Right ventricle myocardium inferior (tissue), 1 donor: Measurements from ENCODE around the gene STARD3. TPM values are rescaled to one million over a fixed set of nuclear protein-coding genes. Genes with fewer than 3 reads are reported as not detected.
A peak's percentile ranks its signal among the peaks of the same experiment; 100 is the strongest.

Experiments
- ATAC-seq: fragments of 200-7000 bp; cut with Tn5 transposase; one replicate; pipeline ENCODE4 v1.9.1; 2020; ENCODE audit warnings: mild to moderate bottlenecking, moderate library complexity
- DNase-seq: peaks from one replicate; pipeline ENCODE4 v3.0.0; 2021; ENCODE audit errors: missing footprints
- intact Hi-C: fragments of 100-400 bp; cut with DNase I; formaldehyde crosslinking; loops from one replicate; pipeline ENCODE4 v1.11.0; 2022
- total RNA-seq: library from RNA; stranded (reverse); fragmentation: NEBNext Ultra II Directional; extraction: Animal tissue kit (Norgen Biotek cat#: 25700); gene quantifications from one replicate; pipeline ENCODE4 v1.2.1, GENCODE V29; 2021
- donor health status: DM: no; HTN: yes; CAD: no; lungs with severe emphysema.

The STARD3 gene
- total RNA-seq, 1 donor from 2014 or later, result 21.4 TPM

DNA sequence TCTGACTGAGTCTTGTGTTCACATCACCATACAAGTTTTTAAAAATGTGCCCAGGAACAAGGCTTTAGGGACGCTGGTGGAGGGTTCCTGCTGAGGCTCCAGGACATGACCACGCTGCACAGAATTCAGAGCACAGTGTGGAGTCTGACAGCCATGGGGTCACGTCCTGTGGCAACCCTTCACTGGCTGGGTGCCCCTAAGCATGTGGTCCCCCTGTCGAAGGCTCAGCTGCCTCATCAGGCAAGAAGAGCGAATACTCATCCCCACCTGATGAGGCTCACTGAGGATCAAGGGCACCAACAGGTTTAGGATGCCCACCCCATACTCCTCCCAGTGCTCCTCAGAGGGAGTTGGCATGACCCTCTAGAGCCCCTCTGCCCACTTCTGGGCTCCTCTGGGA, 37.2 kb downstream of the STARD3 start:
- intact Hi-C loops, result loop anchor here (5.0 kb wide), 2 partner anchors 37 to 58 kb away; partner anchors contain the start of genes MIEN1 and STARD3
- ATAC-seq (no peak), DNase-seq (no peak)

GRCh38 chr17:39674702-39675389, 37.9 kb downstream of the STARD3 start:
- intact Hi-C loops, result loop anchor here (5.0 kb wide), 2 partner anchors 38 to 57 kb away; partner anchors contain the start of genes MIEN1 and STARD3
- DNase-seq, result no peak
- ATAC-seq, result peak; percentile 35

- intact Hi-C loops, result no loop called here
- no peak for ATAC-seq
- no peak for DNase-seq
These were observed 38.6 kb downstream of the STARD3 start for GRCh38 chr17:39675390-39676082.

- ATAC-seq (peak; percentile 23), DNase-seq (peak; percentile 87)
- intact Hi-C loops, result no loop called here
These were observed 39.4 kb downstream of the STARD3 start for GRCh38 chr17:39676198-39676819.

- ATAC-seq (no peak), DNase-seq (no peak)
- intact Hi-C loops, result no loop called here
These were observed 40.1 kb downstream of the STARD3 start for GRCh38 chr17:39677072-39677471.

- DNase-seq, result no peak
- peak; percentile 80 for ATAC-seq
- intact Hi-C loops, result no loop called here
These were observed 40.8 kb downstream of the STARD3 start for GRCh38 chr17:39677542-39678339.

DNA sequence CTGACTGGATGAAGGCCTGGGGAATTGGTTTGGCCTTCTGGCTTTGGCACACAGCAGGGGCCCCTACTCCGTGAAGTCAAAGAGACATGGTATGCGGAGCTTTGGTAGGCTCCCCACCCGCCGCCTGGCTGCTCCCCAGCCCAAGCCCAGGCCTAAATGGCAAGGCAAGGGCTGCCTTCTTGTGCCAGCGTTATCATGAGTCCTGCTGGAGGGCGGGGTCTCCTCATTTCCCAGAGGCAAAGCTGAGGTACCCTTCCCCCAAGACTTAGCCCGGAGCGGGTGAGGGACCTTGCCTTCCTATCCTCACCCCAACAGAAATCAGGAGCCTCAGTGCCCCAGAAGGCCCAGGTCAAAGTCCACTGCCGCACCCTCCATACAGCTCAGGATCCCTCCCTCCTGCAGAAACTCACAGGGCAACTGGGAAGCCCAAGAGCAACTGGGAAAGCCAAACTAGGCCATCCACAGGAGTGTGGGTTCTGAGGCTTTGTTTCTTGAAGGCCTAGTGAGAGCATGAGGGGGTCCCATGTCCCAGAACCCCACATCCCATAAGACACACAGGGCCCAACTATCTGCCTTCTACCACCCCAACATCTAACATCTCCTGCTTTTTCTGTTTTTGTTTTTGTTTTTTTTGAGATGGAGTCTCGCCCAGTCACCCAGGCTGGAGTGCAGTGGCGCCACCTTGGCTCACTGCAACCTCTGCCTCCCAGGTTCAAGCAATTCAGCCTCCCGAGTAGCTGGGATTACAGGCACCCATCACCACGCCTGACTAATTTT, 41.6 kb downstream of the STARD3 start:
- intact Hi-C loops, result no loop called here
- ATAC-seq, result no peak
- DNase-seq, result no peak

DNA sequence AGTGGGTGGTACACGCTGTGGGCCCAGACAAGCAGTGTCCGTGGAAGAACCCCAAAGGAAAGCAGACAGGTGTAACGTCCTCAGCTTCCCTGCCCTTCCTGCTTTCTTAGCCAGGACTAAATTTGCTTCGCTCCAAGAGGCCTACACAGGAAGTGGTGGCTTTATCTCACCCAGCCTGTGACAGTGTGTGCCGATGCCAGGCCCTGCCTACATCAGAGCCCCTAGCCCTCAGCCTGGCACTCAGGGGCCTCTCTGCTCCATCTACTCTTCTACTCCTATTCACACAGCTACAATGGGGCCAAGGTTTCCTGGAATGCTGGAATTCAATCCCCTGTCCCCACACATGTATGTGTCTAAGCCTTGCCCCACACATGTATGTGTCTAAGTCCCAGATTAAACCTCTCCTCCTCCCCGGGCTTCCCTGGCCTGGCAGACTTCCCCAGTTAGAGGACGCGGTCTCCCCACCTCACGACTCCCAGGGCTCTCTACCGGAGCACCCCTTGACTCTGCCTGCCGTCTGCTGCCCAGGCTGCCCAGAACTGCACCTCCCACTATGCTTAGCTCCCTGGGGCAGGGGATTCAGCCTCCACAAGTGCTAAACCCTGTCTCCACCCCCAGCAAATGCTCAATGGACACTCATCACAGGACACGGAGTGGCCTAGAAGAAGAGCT, 42.7 kb downstream of the STARD3 start:
- ATAC-seq, result peak; percentile 46

DNA sequence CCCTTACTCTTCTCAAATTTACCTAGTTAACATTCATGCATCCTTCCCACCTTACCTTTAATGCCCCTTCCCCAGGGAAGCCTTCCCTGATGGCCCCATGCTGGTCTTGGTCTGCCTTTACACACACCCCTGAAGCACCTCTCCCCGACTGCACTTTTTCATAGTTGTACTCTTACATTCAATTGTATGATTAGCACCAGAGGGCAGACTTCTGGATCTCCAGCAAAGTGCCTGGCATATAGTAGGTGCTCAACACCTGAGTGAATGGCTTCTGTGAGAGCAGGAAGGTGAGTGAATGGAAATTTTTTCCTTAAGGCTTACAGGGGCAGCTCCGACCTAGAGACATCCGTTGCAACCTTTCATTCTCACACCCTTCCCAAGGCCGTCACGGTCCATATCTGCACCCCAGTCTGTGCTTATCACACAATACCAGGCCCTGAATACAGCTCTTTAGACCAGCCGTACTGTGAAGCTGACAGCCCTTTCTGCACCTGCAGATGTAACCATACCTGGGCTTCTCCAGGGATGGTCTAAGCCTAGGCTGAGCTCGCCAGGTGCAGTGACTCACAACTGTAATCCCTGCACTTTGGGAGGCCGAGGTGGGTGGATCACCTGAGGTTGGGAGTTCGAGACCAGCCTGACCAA, 46.5 kb downstream of the STARD3 start:
- intact Hi-C loops, result no loop called here
- no peak for DNase-seq
- ATAC-seq, result no peak

More for the DNA sequence above, 42.7 kb downstream of the STARD3 start:
- intact Hi-C loops, result no loop called here
- DNase-seq, result no peak

DNA sequence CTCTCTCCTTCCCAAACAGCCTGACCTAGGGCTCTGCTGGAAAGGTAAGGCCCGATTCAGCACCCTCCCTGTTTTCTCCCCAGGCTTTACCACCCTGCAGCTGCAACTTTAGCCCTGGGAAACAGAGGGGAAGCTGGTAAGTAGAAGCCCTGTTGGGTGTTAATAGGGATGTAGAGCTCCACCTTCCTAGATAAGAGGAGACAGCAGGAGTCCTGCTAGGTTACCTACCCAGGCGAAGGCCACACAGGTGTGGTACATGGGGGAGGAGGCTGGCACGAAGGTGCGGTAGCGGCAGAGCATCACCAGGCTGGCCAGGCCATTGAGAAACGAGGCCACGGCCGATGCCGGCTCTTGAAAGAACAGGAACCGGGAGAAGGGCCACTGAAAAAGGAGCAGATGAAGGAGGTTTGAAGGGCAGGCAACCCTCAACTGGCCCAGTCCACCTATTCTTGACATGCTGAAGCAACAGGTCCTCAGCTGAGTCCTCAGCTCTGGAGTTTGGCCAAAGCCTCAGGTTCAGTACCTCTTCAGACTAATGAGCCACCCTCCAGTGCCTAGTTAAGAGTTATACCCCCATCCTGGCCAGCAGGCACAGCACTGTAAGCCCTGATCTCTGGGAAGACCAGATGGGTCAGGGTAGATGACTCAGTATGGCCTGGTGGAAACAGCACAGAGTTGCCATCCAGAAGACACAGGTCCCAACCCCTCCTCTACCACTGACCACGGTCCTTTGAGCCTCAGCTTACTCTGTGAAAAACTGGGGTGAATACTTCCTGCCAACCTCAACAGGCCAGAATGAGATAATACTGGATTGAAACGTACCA, 47.6 kb downstream of the STARD3 start:
- no peak for DNase-seq
- no peak for ATAC-seq
- intact Hi-C loops, result no loop called here

GRCh38 chr17:39687101-39687545, 50.2 kb downstream of the STARD3 start:
- intact Hi-C loops, result no loop called here
- ATAC-seq (no peak), DNase-seq (no peak)

DNA sequence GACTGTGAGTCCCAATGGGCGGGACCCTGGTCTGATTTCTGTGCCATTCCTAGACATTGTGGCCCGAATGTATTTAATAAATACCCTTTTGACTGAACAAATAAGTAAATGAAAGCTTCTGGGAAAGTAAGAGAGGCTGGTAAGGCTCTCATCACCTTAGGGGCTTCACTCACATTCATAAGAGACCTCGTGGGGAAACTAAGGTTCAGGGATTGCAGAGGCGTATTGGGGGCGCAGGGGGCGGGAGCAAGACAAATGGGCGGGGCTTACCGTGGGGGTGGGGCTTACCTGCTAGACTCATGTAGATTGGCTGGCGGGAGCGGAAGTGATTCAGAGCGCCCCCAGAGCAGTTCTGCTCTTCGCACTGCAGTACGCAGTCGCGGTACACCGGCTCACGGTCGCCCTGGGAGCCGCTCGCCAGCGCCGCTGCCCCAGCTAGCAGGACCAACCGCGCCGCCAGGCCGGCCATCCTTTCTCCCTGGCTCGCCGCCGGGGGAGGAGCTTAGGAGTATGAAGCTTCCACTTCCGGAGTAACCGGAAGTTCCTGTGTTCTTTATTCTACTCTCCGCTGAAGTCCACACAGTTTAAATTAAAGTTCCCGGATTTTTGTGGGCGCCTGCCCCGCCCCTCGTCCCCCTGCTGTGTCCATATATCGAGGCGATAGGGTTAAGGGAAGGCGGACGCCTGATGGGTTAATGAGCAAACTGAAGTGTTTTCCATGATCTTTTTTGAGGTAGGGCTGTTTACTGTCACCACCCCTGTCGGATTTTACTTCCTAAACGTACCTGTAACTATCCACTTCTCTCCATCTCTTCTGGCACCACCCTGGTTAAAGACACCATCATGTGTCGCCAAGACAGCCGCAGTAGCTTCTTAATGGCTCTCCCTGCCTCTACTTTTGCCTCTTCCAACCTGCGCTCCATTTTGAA, 50.9 kb downstream of the STARD3 start, which contains the start of gene PGAP3:
Gene PGAP3 (minus strand): TSS at position 512 of the 929 bp plus-strand sequence. CDS start 43 bp downstream, at position 469.
- intact Hi-C loops, result no loop called here
- DNase-seq (peak; percentile 92), ATAC-seq (peak; percentile 94)

- no peak for ATAC-seq
- intact Hi-C loops, result no loop called here
- DNase-seq, result no peak
These were observed 51.5 kb downstream of the STARD3 start for GRCh38 chr17:39688475-39688835.

GRCh38 chr17:39688945-39689344, 52.0 kb downstream of the STARD3 start:
- intact Hi-C loops, result no loop called here
- ATAC-seq (no peak), DNase-seq (no peak)

DNA sequence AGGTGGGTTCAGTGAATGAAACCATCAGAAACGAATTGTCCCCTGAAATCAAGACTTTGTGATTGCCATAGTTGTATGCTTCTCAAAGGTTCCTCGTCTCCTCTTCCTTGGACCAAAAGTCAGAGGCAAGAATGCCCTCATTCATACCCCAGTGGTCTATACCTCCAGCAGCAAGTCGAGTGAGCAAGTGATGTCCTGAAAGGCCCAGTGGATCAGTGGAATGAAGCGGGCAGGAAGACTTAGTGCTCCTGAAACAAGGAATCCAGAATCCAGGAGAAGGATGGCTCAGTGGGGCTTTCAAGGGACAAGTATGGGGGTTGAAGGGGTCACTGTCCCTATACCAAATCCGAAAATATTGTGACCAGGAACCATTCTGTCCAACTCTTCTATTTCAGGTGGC, 57.6 kb downstream of the STARD3 start:
- DNase-seq (no peak), ATAC-seq (no peak)
- intact Hi-C loops, result no loop called here
